ENCODE measurements around the gene ACTL7A. TPM values are rescaled to one million over a fixed set of nuclear protein-coding genes. Genes with fewer than 3 reads are reported as not detected.

ACTL7A gene
- total RNA-seq, 1 experiment from 2014 or later = not detected

DNA sequence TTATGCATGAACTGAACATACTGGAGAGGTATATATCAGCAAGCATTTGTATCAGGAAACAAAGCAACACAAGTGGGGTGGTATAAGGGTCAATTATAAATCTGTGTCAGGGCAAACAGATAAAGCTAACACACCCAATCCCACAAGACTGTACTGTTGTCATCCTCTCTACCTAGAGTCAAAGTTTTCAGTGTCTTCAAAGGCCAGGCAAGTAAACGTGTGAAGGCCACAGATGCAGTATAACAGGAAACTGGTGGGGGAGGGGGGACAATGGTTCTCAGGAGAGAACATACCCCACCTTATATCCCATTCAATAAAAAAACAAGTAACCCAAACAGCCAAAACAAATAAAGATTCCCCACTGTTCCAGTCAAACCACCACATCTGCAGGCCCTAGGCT lies 49.8 kb downstream of the ACTL7A start:
- intact Hi-C loops (cut with micrococcal nuclease; ENCODE audit: unreplicated experiment) = no loop called here
- H3K27me3 Mint-ChIP-seq (ENCODE audit: insufficient read depth, unreplicated experiment) = no peaks in the 10 kb centered on the region

More for the DNA sequence above, 49.8 kb downstream of the ACTL7A start:
- no peaks in the 10 kb centered on the region for H3K4me1 Mint-ChIP-seq (ENCODE audit: low read depth, unreplicated experiment)
- no peak overlapping the region for H3K4me3 ChIP-seq (ENCODE audit: low read depth, low read length)
- no peaks in the 10 kb centered on the region for H3K9me3 Mint-ChIP-seq (ENCODE audit: unreplicated experiment)
- H3K36me3 ChIP-seq (ENCODE audit: control insufficient read depth, insufficient read depth, low read length) = no peaks in the 10 kb centered on the region; the same call in 1 of the 2 replicates
- no TSS peak for BruUV-seq (replicated peaks)
- CTCF ChIA-PET = no interaction called here
- no peak for DNase-seq
- no peaks in the 10 kb centered on the region for H3K9me3 ChIP-seq
- TF ChIP-seq CTCF (IDR thresholded peaks at IDR 0.05; ENCODE audit: insufficient read depth in 1 of 2, low read depth in 1 of 2, low read length in 1 of 2, severe bottlenecking in 1 of 2, unreplicated experiment in 1 of 2) = no peak
- H3K36me3 Mint-ChIP-seq (ENCODE audit: insufficient read depth, unreplicated experiment) = peaks cover 44% of the 10 kb centered on the region
- no peak overlapping the region for H3K4me3 Mint-ChIP-seq (ENCODE audit: unreplicated experiment)
- POLR2A ChIA-PET = interaction anchor here (0.7 kb wide), 1 partner anchor 9 kb away, joined by 6 read pairs; no protein-coding TSS in a partner anchor
- H3K27me3 ChIP-seq (replicated peaks; ENCODE audit: control insufficient read depth, insufficient read depth, low read length) = no peaks in the 10 kb centered on the region
- no peaks in the 10 kb centered on the region for H3K4me1 ChIP-seq
- no peak overlapping the region for H3K27ac Mint-ChIP-seq (ENCODE audit: unreplicated experiment)

Other genes starting within 250 kb of the ACTL7A start
- 0.14 TPM in 1 of 2 replicates, not detected in the other for gene ACTL7B, start 6.3 kb upstream of the ACTL7A start, total RNA-seq (2022)
- 27.6 and 29.1 TPM in 2 replicates for gene ELP1, start 71.9 kb downstream of the ACTL7A start, total RNA-seq (2022)
- gene ABITRAM, start 72.1 kb downstream of the ACTL7A start, total RNA-seq (2022) = 16.9 and 20.5 TPM in 2 replicates
- gene CTNNAL1, start 151.2 kb downstream of the ACTL7A start, total RNA-seq (2022) = 107 and 111 TPM in 2 replicates